CD4-positive, alpha-beta T cell treated with Interleukin-1 beta for 1 hour (primary cell): ENCODE measurements around the gene PHOSPHO1.
"Not testable (repeated sequence)": the region's sequence is repeated elsewhere in the genome, so short reads cannot be mapped to it uniquely, and the experiment has no call there.

ENCODE experiments used
- DNase-seq, 2 donors: peaks; one replicate each; pipeline ENCODE4 v3.0.0-alpha.2; 2020 to 2022

PHOSPHO1 gene, protein sequence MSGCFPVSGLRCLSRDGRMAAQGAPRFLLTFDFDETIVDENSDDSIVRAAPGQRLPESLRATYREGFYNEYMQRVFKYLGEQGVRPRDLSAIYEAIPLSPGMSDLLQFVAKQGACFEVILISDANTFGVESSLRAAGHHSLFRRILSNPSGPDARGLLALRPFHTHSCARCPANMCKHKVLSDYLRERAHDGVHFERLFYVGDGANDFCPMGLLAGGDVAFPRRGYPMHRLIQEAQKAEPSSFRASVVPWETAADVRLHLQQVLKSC

DNA sequence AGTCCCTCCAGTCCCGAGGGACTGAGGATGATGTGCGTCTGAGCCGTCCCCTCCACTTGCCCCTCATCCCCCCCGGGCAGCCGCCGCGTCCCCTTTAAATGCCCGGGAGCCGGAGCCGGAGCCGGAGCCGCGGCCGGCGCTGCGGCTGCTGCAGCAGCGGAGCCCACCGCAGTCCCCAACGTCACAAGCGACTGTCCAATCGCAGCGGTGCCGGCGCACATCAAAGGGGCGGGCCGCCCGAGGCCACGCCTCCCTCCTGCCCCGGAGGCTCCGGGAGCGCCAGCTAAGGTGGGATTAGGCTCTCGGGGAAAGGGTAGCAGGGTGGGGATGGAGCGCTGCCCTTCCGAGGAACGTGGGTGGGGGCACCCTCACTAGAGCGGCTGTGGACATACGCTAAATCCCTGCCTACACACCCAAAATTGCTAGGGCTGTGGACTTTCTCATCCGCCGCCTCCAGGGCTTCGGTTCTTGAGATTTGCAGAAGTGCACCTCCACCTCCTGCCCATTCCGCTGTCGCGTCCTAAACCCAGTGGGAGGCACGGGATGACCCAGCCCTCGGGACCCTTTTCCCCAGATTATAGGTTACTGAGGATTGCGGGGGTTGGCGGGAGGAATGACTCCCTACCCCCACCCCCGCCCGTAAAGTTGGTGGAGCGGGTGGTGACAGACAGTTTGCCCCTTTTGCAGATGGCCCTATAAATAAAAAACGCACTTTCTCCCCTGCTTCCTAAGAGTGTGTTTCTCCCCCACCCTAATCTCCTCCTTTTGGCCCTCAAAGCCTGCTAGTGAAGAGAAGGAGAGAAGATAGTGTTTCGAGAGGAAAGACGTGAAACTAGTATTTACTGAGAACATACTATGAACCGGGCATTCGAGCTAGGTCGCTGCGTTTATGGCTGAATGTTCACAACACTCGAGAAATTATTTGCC lies at the start of gene PHOSPHO1:
Gene PHOSPHO1 (minus strand): TSS at position 152 of the 927 bp plus-strand sequence. CDS start 4,096 bp downstream, outside the sequence.
- DNase-seq: peak; percentile 86 to 88

DNA sequence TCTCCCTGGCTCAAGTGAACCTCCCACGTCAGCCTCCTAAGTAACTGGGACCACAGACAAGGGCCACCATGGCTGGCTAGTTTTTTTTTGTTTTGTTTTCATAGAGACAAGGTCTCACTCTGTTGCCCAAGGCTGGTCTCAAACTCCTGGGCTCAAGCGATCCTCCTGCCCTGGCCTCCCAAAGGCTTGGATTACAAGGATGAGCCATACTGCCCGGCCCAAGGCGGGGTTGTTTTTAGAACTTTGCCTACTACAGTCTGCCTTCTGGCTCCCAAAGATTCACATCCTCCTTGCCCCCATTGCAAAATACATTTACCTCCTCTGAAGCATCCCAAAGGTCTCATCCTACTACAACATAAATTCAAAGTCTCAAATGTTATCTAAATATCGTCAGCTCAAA lies 49.5 kb upstream of the PHOSPHO1 start:
- DNase-seq: no peak

DNA sequence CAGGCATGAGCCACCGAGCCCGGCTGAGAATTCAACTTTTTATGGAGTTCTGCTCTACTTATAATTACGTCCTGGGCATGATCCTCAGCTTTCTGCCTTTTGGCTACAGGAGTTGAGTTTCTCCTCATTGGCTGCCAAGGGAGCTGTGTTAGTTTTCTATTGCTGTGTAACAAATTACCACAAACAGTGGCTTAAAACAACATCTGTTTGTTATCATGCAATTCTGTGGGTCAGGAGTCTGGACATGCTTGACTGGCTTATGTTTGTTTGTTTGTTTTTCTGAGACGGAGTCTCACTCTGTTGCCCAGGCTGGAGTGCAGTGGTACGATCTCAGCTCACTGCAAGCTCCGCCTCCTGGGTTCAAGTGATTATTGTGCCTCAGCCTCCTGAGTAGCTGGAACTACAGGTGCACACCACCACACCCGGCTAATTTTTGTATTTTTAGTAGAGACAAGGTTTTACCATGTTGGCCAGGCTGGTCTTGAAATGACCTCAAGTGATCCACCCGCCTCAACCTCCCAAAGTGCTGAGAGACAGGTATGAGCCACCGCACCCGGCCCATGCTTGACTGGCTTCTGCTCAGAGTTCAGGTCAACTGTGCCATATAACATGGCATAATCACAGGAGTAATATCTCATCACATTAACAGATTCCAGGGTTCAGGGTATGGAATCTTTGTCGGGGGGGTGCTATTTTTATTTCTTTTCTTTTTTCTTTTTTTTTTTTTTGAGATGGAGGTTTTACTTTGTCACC lies 48.9 kb upstream of the PHOSPHO1 start:
- DNase-seq: not testable (repeated sequence)

DNA sequence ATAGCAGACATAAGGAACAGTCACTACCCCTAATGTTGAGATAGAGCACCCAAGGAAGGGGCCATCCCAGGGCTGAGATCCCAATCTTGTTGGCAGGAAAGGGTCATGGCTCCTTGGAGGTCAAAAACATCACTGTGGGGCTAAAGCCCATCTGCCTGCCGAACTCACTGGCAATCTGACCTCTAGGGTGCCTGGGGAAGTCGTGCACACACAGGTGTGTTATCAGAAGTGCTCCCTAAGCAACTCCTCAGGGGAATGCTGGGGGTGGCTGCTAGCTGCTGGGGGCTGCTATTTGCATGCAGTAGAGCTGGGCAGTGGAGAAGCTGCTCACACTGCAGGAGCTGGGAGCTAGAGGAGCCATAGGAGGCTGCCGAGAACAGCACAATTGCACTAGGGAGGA lies 47.5 kb upstream of the PHOSPHO1 start:
- no peak for DNase-seq

DNA sequence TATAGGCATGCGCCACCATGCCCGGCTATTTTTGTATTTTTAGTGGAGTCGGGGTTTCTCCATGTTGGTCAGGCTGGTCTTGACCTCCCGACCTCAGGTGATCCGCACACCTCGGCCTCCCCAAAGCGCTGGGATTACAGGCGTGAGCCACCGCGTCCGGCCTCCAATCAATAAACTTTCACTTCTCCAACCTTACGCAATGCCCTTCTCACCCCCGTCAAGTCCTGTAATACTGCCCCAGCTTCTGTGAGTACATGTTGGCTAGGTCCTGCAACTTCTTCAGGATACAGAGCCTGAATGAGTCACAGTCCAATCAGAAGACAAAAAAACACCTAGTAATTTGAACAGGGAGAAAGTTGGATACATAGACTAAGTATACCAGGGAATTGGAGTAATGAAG lies 47.1 kb upstream of the PHOSPHO1 start:
- no peak for DNase-seq

DNA sequence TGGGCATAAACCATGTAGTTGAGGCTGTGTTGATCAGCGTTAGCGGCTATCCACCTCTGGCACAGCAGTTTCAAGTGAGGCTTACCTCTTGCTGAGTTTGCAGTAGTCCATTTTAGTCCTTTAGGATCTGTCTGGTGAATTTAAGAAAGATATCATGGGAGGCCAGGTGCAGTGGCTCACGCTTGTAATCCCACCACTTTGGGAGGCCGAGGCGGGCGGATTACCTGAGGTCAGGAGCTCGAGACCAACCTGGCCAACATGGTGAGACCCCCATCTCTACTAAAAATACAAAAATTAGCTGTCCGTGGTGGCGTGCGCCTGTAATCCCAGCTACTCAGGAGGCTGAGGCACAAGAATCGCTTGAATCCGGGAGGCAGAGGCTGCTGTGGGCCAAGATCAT lies 45.4 kb upstream of the PHOSPHO1 start:
- DNase-seq: not testable (repeated sequence)

DNA sequence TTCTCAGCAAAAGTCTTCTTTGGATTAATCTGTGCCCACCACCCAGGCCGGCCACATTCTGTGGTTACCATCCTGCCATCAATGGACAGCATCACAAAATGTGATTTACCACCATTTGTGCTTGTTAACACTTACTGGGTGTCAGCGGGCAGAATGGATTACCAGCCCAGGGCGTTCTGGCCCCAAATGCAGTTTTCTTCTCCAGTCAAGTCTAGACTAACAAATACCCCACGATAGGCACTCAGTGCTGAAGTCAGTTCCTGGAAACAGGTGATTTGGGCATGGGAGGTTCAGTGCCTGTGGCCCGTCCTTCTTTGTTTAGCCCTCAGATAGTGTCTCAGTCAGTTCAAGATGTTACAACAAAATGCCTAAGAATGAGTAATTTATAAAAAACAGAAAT lies 38.8 kb upstream of the PHOSPHO1 start:
- DNase-seq: no peak

DNA sequence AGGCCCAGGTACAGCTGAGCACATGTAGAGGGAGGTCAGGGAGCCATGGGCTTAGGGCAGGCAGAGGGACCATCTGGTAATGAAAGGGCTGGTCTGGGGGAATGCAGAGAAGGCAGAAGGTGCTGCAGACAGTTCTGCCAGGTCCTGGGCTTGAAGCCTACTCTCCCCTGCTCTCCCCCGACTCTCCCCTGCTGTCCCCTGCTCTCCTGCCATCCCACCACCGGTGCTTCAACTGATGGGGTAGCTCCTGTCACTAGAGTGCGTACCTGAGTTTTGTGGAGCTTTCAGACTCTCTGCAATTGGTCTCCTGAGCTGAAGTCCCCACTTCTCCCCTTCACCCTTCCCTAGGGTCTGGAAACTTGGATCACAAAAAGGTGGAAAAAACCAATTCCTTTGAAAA lies 37.3 kb upstream of the PHOSPHO1 start:
- no peak for DNase-seq

DNA sequence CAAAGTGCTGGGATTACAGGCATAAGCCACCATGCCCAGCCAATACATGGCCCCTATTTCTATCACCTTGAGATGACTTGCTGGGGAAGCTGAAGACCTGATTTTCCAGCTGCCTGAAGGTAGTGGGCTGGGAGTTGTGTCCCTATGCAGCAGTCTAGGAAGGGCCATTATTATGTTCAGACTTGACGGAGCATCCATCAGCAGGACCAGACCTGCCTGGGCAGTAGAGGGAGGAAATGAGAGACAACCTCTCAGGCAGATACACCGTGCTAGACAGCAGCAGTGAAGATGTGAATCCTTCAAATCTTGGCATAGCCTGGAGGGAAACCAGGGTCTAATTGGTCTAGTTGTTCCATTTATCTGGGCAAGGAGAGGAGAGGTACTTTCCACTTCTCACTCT lies 35.6 kb upstream of the PHOSPHO1 start:
- no peak for DNase-seq

DNA sequence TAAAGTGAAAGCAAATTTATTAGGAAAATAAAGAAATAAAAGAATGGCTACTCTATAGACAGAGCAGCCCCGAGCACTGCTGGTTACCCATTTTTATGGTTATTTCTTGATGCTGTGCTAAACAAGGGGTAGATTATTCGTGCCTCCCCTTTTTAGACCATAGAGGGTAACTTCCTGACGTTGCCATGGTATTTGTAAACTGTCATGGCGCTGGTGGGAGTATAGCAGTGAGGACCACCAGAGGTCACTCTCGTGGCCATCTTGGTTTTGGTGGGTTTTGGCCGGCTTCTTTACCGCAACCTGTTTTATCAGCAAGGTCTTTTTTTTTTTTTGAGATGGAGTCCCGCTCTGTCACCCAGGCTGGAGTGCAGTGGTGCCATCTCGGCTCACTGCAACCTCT lies 31.0 kb upstream of the PHOSPHO1 start:
- DNase-seq: not testable (repeated sequence)

DNA sequence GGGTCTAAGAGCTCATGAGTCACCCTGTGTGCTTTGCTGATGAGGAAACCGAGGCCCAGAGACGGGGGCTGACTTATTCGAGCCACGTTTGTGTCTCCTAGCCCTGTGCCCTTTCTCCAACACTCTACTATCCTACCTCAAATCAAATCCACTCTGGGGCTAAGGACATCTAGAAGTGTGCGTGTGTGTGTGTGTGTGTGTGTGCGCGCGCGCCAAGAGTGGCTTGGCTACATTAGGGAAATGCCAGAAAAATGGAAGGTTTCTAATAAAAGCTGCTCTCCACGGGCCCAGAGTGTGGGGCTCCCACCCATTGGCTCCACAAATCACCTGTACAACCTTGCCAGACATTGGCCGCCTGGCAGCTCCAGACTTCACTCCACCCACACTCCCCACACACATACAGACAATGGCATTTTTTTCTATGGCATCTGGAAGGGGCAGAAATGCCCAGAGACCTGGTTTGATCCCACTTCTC lies 30.3 kb upstream of the PHOSPHO1 start:
- DNase-seq: no peak

DNA sequence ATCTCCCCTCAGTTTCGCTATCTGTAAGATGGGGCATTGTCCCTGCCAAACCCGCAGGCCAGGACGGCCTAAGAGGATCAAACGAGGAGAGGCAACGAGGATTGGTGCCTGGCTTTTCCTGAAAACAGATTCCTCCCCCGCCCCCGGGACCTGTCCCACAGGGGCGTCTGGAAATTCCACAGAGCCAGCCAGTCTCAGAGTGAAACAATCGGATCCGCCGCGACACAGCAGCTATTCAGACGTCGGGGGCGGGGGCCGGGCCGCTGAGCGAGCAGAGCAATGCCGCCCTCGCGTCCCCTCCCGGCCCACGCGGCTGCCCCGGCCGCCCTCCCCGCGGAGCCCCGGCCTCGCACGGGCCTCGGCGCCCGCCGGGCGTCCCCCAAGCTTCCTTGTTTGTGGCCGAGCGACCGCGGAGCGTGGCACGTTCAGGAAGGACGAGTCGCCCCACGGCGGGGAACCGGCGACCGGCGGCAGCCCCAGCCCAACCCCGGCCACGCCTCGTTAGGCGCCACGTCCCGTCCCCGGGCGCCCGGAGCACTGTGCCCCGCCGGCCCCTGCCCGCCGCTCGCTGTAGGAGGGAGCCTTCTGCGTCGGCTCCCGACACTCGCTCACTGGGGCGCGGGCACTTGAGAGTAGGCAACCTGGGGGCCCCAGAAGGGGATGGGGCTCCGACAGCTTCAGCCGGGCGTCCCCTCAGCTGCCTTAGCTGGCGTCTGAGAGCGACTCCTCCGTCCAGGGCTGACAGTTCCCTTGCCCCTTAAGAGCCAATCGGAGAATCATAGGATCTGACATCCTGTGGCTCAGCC lies 29.6 kb upstream of the PHOSPHO1 start:
- peak; percentile 46 to 54 for DNase-seq

DNA sequence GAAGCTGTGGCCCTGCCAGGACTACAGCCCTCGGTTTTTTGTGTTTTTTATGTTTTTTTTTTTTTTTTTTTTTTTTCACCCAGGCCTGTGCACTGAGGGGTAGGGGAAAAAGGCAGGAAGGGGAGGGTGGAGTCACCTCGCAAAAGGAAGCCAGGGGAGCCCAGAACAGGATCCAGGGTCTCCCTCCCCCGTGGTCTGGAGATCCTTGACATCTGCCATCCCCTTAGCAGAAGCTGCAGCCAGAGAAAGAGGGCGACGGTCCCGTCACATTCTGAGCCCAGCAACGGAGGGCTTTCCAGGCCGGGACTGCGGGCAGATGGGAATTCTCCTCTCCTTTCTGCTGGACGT lies 29.1 kb upstream of the PHOSPHO1 start:
- DNase-seq: no peak

DNA sequence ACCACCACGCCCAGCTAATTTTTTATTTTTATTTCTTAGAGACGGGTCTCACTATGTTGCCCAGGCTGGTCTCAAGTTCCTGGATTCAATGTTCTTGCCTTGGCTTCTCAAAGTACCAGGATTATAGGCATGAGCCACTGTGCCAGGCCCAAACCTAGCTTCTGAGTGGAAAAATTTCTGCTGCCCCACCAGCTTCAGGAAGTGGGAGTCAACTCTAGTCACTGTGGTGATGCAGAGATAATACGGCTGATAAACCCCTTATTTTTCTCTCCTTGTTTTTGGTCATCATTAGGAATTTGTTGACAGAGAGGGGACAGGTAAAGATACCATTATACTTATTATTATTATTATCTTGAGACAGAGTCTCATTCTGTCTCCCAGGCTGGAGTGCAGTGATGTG lies 27.8 kb upstream of the PHOSPHO1 start:
- DNase-seq: no peak

DNA sequence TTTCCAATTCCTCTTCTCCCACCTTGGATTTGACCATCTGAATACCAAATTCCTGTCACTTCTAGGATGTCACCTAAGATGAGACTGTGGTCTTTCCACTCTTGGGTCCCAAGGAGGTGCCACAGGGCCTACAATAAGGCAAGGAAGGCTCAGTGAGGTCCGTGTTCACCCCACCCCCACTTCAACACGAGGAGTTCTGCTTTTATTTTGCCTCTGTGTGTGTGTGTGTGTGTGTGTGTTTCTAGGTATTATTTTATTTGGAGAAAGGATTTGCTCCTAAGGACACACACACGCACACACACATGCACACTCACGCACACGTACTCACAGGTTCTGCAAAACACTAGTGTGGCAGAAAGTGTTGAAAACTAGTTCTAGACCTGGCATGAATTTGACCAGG lies 24.5 kb upstream of the PHOSPHO1 start:
- DNase-seq: no peak

DNA sequence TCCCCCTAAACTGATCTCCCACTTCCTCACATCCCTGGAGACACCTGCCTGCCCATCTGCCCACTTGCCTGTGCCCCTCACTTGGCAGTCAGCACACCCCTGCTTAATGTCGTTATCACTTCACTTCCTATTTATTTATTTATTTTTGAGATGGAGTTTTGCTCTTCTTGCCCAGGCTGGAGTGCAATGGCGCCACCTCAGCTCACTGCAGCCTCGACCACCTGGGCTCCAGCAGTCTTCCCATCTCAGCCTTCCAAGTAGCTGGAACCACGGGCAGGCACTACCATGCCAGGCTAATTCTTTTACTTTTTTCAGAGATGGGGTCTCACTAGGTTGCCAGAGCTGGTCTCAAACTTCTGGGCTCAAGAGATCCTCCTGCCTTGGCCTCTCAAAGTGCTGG lies 23.5 kb upstream of the PHOSPHO1 start:
- no peak for DNase-seq

DNA sequence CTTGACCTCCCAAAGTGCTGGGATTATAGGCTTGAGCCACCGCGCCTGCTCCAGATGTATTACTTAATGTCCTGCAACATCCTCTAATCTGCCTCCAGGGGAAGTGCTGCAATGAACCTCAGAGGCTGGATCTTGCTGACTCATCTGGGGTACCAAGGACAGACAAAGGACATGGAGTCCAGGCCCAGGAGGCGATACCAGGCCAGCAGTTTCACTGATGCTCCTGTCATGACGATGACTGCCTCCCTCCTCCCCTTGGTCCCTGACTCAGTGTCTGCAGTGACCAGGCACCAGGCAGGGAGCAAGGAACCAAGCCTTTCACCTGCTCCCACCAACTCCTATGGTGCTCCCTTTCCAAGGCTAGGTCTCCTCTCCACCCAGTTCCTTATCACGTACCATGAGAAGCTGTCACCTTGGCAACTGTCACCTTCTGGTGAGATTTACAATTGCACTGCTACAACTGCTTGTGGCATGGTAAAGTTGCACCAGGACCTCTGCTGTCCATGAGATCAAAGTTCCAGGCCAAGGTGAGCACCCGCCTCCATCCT lies 21.6 kb upstream of the PHOSPHO1 start:
- DNase-seq: peak in 1 of 2 donors; percentile 64

DNA sequence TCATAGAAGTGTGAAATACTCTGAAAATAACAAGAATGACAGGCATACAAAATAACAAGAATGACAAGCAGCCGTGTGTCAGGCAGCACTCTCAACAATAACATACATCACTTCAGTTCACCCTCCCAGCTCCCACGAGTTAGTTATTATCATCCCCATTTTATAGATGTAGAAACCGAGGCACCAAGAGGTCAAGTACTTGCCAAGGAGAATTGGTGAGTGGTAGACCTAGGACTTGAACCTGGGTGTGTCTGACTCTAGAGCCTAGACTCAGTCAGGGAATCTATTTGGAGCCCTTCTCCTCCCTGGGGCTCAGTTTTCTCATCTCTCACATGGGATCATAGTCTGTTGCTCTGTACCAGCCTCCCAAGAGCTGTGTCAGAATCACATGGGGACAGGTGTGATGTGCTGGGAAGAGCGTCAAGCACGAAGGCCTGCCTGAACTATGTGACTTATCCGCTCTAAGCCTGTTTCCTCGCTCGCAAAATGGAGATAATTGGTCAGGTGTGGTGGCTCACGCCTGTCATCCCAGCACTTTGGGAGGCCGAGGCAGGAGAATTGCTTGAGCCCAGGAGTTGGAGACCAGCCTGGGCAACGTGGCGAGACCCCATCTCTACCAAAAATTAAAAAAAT lies 19.4 kb upstream of the PHOSPHO1 start:
- no peak for DNase-seq

DNA sequence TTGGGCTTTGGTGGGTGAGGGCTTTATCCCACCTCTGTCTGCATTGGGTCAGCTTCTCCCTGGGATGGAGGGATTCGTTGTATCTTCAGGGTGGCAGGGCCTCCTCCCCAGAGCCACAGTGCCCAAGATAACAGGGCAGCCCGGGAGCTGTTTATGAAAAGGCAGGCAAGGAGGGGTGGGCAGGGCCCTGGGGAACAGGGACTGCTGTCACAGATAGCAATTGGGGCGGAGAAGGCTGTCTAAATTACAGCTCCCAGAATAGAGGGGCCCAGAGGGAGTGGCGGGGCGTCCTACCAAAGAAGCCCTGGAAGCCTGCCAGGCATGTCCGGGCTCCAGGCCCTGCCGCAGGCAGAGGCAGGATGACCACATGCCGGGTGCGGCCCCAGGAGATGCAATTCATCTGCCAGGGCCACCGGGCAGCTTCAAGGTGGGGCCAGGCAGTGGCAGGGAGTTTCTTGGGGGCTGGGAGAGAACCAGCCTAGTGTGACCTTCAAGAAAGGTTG lies 18.8 kb upstream of the PHOSPHO1 start:
- no peak for DNase-seq

DNA sequence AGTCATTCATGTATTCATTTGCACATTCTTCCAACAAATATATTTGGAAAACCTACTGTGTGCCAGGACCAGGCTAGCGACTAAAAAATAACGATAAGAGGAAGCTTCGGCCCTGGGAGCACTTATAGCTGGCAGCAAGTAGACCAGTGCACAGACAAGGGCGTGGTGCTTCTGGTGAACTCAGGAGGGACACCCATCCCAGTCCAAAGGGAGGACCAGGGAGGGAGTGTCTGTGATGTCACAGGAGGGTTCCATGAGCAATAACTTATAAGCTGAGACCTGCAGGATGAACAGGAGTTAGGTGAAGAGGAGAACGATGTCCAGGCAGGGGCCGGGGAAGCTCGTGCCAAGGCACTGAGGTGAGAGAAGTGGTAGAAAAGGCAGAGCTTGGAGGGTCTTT lies 17.4 kb upstream of the PHOSPHO1 start:
- DNase-seq: no peak

DNA sequence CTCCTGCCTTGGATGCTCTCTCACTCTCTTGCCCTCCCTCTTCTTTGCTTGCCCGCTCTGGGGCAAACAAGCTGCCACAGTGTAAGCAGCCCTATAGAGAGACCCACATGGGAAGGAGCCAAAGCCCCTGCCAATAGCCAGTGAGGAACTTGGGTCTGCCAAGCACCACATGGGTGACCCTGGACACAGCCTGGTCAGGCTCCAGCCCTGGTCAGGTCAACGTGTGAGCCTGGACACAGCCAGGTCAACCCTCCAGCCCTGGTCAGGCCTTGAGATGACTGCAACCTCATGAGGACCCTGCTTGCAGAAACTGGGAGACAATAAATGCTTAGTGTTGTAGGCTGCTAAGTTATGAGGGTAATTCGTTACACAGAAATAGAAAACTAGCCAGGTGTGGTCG lies 14.3 kb upstream of the PHOSPHO1 start:
- DNase-seq: no peak

DNA sequence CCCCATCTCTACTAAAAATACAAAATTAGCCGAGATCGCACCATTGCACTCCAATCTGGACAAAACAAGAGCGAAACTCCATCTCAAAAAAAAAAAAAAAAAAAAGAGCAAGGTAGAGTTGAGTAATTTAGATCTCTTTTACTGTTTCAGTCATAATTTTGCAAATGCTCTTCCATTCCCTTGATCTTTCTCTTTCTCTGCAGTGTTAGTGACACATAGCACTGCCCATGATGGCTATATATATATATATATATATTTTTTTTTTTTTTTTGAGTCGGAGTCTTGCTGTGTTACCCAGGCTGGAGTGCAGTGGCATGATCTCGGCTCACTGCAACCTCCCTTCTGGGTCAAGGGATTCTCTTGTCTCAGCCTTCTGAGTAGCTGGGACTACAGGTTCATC lies 12.2 kb upstream of the PHOSPHO1 start:
- no peak for DNase-seq
